GM12878 (cell line): ENCODE data around the gene CLSTN2. TPM values are rescaled to one million over a fixed set of nuclear protein-coding genes. Genes with fewer than 3 reads are reported as not detected.

Source experiments
- ATAC-seq: fragments of 200-7000 bp; cut with Tn5 transposase; 3 replicates; pipeline ENCODE4 v1.9.1; 2020; ENCODE audit warnings: mild to moderate bottlenecking, moderate library complexity
- BruUV-seq: library from RNA; stranded (reverse); fragments of 400-500 nt; replicated peaks from 2 replicates; lab custom pipeline; 2021; lab: Mats Ljungman, UMichigan
- CTCF ChIA-PET: fragments of 300-600 bp; sonication (Branson Sonifier 250); formaldehyde crosslinking; extraction: SDS; loops from one replicate; lab custom pipeline; 2021; ENCODE audit warnings: inconsistent platforms; lab: Yijun Ruan, JAX
- POLR2A ChIA-PET: fragments of 350-600 bp; formaldehyde crosslinking; extraction: SDS; loops from one replicate; lab custom pipeline; 2021; ENCODE audit warnings: inconsistent platforms; lab: Charles Lee
- RAD21 ChIA-PET: fragments of 300-600 bp; sonication (Branson Sonifier 250); formaldehyde crosslinking; loops from one replicate; lab custom pipeline; 2023; ENCODE audit warnings: antibody characterized with exemption; ENCODE audit not compliant: unreplicated experiment; lab: Charles Lee
- SMC1A ChIA-PET: fragments of 300-600 bp; sonication (Branson Sonifier 250); formaldehyde crosslinking; loops from one replicate; lab custom pipeline; 2023; ENCODE audit not compliant: unreplicated experiment, uncharacterized antibody; lab: Charles Lee
- DNase-seq: peaks from one replicate; pipeline ENCODE4 v3.0.0-alpha.2; 2011; ENCODE audit warnings: low read depth, low spot score
- FAIRE-seq: peaks from 3 replicates; lab custom pipeline; 2011; peaks lifted over from hg19 to GRCh38; lab: Jason Lieb, UNC
- H2AFZ ChIP-seq: 2 replicates; pipeline ENCODE4 v1.6.0; 2011; ENCODE audit warnings: low read depth, low read length, control low read depth; ENCODE audit not compliant: control insufficient read depth
- H3K27ac ChIP-seq: 2 replicates; pipeline ENCODE4 v1.5.1; 2011; ENCODE audit warnings: control low read depth; ENCODE audit not compliant: control insufficient read depth, insufficient read depth
- H3K27me3 ChIP-seq, 2 experiments: replicated peaks in 1 of 2; 2 replicates each; pipeline versions ENCODE4 v1.6.0 to v1.6.1; 2011; ENCODE audit warnings: low read length in 1 of 2; ENCODE audit not compliant: control insufficient read depth in 2 of 2, insufficient read depth in 2 of 2
- H3K36me3 ChIP-seq, 2 experiments: 2 replicates each; pipeline ENCODE4 v1.5.1; 2011; ENCODE audit warnings: low read length in 1 of 2; ENCODE audit not compliant: control insufficient read depth in 2 of 2, insufficient read depth in 2 of 2
- H3K4me1 ChIP-seq: 2 replicates; pipeline ENCODE4 v1.6.1; 2011; ENCODE audit warnings: mild to moderate bottlenecking, low read length, moderate library complexity, mixed read lengths; ENCODE audit not compliant: control insufficient read depth, insufficient read depth
- H3K4me2 ChIP-seq: 2 replicates; pipeline ENCODE4 v1.6.0; 2011; ENCODE audit warnings: control low read depth; ENCODE audit not compliant: control insufficient read depth, insufficient read depth
- H3K4me3 ChIP-seq: fragments of 200-600 bp; sonication (generic); 2 replicates; pipeline ENCODE4 v1.5.1; 2016
- H3K79me2 ChIP-seq: 2 replicates; pipeline ENCODE4 v1.6.0; 2011; ENCODE audit warnings: low read length; ENCODE audit not compliant: control insufficient read depth, insufficient read depth
- H3K9ac ChIP-seq: 2 replicates; pipeline ENCODE4 v1.8.0; 2011; ENCODE audit warnings: low read length, control low read depth, mixed read lengths; ENCODE audit not compliant: control insufficient read depth, insufficient read depth
- H3K9me3 ChIP-seq: replicated peaks from 3 replicates; pipeline ENCODE4 v1.5.1; 2011; ENCODE audit warnings: mild to moderate bottlenecking, low read length; ENCODE audit not compliant: control insufficient read depth, insufficient read depth
- H4K20me1 ChIP-seq: 2 replicates; pipeline ENCODE4 v1.6.0; 2011; ENCODE audit not compliant: control insufficient read depth, insufficient read depth
- ESRRA ChIP-seq: IDR thresholded peaks from 2 replicates; pipeline ENCODE4 v1.6.1; 2012; ENCODE audit warnings: mild to moderate bottlenecking, low read length, improper control_type of control experiment
- HCFC1 ChIP-seq: fragments of 150-350 bp; IDR thresholded peaks from 2 replicates; pipeline ENCODE4 v1.6.1; 2014; ENCODE audit warnings: low read length
- NFYA ChIP-seq: IDR thresholded peaks from 2 replicates; pipeline ENCODE4 v1.6.1; 2011; ENCODE audit warnings: low read depth, mild to moderate bottlenecking, low read length, improper control_type of control experiment, borderline replicate concordance
- TBL1XR1 ChIP-seq: IDR thresholded peaks from 2 replicates; pipeline ENCODE4 v1.6.1; 2012; ENCODE audit warnings: low read depth, low read length, improper control_type of control experiment
- ZBED1 ChIP-seq: IDR thresholded peaks from 2 replicates; pipeline ENCODE4 v1.6.1; 2016; ENCODE audit warnings: borderline replicate concordance
- WGBS: methylation state at CpG from one replicate; pipeline ENCODE4 v1.1.6; 2016; ENCODE audit warnings: low lambda C conversion rate; ENCODE audit not compliant: insufficient replicate concordance, insufficient coverage; ENCODE audit errors: missing lambda C conversion rate; 5-methylcytosine and 5-hydroxymethylcytosine counted together
- in situ Hi-C: fragments of 300-500 bp; cut with MboI; formaldehyde crosslinking; loops from 9 replicates; pipeline ENCODE4 v1.14.3; 2018; ENCODE audit warnings: mixed read lengths
- intact Hi-C: fragments of 100-400 bp; cut with micrococcal nuclease; formaldehyde crosslinking; loops from one replicate; pipeline ENCODE4 v1.14.2; 2022; ENCODE audit not compliant: unreplicated experiment
- polyA plus RNA-seq, 11 experiments: library from polyadenylated mRNA; depleted of rRNA in 4 of 11; unstranded in 6 of 11; stranded (reverse) in 5 of 11; fragments of >200 nt; fragmentation: Nextera tagmentation in 4 of 11; fragmentation: Illumina TruSeq in 1 of 11; extraction: Ambion mirVana in 4 of 11; extraction: Trizol in 1 of 11; gene quantifications; 1 replicate in 1 of 11; 2 replicates in 10 of 11; pipeline versions ENCODE4 v1.2.1 to v1.2.3, GENCODE V29; 2011 to 2016; ENCODE audit warnings: inconsistent platforms in 2 of 11, missing spikeins in 2 of 11, low read depth in 1 of 11
- total RNA-seq, 4 experiments: library from RNA; depleted of rRNA in 3 of 4; stranded (reverse); fragments of >200 nt in 3 of 4; fragmentation: Illumina TruSeq in 1 of 4; extraction: Trizol in 1 of 4; gene quantifications; 2 replicates each; pipeline versions ENCODE4 v1.2.1 to v1.2.3, GENCODE V29; 2013 to 2021
- TF ChIP-seq, protein P1 (sequence below): fragments of 450-650 bp; conservative IDR thresholded peaks from 2 replicates; pipeline ENCODE4 v1.6.1; 2017; ENCODE audit warnings: mild to moderate bottlenecking, moderate library complexity
- TF ChIP-seq, protein P2 (sequence below): fragments of 450-650 bp; IDR thresholded peaks from 2 replicates; pipeline ENCODE4 v1.6.1; 2017; ENCODE audit warnings: mild to moderate bottlenecking
- TF ChIP-seq, protein P3 (sequence below): IDR thresholded peaks from 2 replicates; pipeline ENCODE4 v1.6.1; 2012; ENCODE audit warnings: low read depth, low read length, improper control_type of control experiment
- TF ChIP-seq, protein P4 (sequence below): fragments of 450-650 bp; formaldehyde crosslinking; IDR thresholded peaks from 2 replicates; pipeline ENCODE4 v1.4.0; 2022; ENCODE audit warnings: mild to moderate bottlenecking, moderate library complexity

CLSTN2 gene
- total and polyA plus RNA-seq, 10 of the 15 experiments (the other 5 are each of a cell fraction or from before 2014, with no cell fraction given): under 0.01 to 0.10 (median under 0.01) TPM; not detected in 5

DNA sequence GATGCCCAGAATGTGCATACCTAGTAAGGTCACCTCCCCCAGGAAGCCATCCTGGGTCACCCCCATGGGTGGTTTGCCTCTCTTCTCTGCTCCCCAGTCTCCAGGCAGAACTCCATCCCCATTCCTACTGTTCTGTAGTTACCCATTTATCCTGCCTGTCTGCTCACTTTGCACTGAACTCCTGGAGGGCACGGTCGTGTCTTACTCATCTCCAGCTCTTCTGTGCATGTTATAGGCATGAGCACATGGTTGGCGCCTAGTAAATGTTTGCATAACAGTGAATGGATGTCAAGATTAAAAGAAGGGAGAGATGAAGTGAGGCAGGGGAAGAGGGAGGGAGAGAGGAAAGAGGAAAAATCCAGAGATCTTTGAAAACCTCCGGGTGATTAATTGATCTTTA lies 534.5 kb downstream of the CLSTN2 start:
- Histone ChIP-seq H3K27me3 (peaks cover 0 to 3% of the 10 kb centered on the region in 2 experiments; a peak in 2 of 4 replicates), H3K27ac (no peak overlapping the region)
- TF ChIP-seq, protein P1, sequence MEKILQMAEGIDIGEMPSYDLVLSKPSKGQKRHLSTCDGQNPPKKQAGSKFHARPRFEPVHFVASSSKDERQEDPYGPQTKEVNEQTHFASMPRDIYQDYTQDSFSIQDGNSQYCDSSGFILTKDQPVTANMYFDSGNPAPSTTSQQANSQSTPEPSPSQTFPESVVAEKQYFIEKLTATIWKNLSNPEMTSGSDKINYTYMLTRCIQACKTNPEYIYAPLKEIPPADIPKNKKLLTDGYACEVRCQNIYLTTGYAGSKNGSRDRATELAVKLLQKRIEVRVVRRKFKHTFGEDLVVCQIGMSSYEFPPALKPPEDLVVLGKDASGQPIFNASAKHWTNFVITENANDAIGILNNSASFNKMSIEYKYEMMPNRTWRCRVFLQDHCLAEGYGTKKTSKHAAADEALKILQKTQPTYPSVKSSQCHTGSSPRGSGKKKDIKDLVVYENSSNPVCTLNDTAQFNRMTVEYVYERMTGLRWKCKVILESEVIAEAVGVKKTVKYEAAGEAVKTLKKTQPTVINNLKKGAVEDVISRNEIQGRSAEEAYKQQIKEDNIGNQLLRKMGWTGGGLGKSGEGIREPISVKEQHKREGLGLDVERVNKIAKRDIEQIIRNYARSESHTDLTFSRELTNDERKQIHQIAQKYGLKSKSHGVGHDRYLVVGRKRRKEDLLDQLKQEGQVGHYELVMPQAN: no peak
- TF ChIP-seq ZBED1 (no peak), HCFC1 (no peak), NFYA (no peak), TBL1XR1 (no peak), ESRRA (no peak)
- TF ChIP-seq, protein P2, sequence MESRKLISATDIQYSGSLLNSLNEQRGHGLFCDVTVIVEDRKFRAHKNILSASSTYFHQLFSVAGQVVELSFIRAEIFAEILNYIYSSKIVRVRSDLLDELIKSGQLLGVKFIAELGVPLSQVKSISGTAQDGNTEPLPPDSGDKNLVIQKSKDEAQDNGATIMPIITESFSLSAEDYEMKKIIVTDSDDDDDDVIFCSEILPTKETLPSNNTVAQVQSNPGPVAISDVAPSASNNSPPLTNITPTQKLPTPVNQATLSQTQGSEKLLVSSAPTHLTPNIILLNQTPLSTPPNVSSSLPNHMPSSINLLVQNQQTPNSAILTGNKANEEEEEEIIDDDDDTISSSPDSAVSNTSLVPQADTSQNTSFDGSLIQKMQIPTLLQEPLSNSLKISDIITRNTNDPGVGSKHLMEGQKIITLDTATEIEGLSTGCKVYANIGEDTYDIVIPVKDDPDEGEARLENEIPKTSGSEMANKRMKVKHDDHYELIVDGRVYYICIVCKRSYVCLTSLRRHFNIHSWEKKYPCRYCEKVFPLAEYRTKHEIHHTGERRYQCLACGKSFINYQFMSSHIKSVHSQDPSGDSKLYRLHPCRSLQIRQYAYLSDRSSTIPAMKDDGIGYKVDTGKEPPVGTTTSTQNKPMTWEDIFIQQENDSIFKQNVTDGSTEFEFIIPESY: no peak
- TF ChIP-seq, protein P3, sequence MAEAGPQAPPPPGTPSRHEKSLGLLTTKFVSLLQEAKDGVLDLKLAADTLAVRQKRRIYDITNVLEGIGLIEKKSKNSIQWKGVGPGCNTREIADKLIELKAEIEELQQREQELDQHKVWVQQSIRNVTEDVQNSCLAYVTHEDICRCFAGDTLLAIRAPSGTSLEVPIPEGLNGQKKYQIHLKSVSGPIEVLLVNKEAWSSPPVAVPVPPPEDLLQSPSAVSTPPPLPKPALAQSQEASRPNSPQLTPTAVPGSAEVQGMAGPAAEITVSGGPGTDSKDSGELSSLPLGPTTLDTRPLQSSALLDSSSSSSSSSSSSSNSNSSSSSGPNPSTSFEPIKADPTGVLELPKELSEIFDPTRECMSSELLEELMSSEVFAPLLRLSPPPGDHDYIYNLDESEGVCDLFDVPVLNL: no peak
- TF ChIP-seq, protein P4, sequence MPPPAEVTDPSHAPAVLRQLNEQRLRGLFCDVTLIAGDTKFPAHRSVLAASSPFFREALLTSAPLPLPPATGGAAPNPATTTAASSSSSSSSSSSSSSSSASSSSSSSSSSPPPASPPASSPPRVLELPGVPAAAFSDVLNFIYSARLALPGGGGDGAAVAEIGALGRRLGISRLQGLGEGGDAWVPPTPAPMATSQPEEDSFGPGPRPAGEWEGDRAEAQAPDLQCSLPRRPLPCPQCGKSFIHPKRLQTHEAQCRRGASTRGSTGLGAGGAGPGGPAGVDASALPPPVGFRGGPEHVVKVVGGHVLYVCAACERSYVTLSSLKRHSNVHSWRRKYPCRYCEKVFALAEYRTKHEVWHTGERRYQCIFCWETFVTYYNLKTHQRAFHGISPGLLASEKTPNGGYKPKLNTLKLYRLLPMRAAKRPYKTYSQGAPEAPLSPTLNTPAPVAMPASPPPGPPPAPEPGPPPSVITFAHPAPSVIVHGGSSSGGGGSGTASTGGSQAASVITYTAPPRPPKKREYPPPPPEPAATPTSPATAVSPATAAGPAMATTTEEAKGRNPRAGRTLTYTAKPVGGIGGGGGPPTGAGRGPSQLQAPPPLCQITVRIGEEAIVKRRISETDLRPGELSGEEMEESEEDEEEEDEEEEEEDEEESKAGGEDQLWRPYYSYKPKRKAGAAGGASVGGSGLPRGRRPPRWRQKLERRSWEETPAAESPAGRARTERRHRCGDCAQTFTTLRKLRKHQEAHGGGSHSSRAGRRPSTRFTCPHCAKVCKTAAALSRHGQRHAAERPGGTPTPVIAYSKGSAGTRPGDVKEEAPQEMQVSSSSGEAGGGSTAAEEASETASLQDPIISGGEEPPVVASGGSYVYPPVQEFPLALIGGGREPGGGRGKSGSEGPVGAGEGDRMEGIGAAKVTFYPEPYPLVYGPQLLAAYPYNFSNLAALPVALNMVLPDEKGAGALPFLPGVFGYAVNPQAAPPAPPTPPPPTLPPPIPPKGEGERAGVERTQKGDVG: no peak
- TF ChIP-seq, all 136 proteins: peak for 0
- Histone ChIP-seq H3K36me3 (no peaks in the 10 kb centered on the region), H4K20me1 (no peaks in the 10 kb centered on the region), H3K9me3 (no peaks in the 10 kb centered on the region), H3K9ac (no peak overlapping the region), H2AFZ (no peak overlapping the region), H3K4me2 (no peak overlapping the region), H3K79me2 (no peaks in the 10 kb centered on the region), H3K4me3 (no peak overlapping the region), H3K4me1 (no peaks in the 10 kb centered on the region)
- intact Hi-C loops: no loop called here
- no TSS peak for BruUV-seq
- ChIA-PET RAD21 (no interaction called here), CTCF (no interaction called here), POLR2A (no interaction called here), SMC1A (no interaction called here)
- FAIRE-seq: no peak
- in situ Hi-C loops: no loop called here
- ATAC-seq: no peak
- DNase-seq: no peak
- WGBS: 33% methylated on average over 4 of the region's 4 CpGs
